Activated naive CD4-positive, alpha-beta T cell treated with Interleukin-2 at 50 U/mL for 16 hours (primary cell): ENCODE measurements around the gene RNF217.
"Not testable (repeated sequence)": the region's sequence is repeated elsewhere in the genome, so short reads cannot be mapped to it uniquely, and the experiment has no call there.

Experiments used
- DNase-seq: peaks from one replicate; pipeline ENCODE4 v3.0.0-alpha.2; 2020

The RNF217 gene

DNA sequence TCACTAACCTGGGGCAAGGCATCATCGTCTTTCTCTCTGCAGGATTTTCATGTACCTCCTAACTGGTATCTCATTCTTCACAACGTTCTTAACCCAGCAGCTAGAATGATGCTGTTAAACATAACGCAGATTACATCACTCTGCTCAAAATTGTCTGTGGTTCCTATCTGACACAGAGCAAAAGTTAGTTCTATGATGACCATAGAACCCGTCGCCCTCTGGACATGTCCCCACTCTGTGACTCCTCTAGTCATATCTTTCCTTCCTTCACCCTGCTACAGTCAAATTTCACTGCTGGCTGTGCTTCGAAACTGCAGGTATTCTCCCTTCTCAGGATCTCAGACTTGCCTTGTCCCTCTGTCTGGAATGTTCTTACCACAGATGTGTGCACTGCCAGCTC, 103.9 kb downstream of the RNF217 start:
- no peak for DNase-seq

DNA sequence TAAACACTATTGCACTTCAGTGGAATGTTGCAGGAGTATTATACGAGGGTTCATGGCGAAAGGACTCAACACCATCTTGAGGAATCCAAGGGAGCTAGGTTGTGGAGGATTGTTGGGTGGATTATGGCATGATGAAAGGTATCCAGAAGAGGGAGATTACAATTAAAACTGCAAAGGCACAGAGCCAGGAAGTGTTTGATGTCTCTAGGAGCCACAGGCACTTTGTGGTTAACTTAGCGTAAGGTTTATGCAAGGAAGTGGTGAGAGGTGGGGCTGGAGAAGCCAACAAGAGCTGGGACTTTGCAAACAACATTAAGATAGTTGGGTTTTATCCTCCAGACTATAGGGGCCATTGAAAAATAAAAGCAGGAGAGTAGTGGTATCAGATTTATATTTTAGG, 104.7 kb downstream of the RNF217 start:
- no peak for DNase-seq

DNA sequence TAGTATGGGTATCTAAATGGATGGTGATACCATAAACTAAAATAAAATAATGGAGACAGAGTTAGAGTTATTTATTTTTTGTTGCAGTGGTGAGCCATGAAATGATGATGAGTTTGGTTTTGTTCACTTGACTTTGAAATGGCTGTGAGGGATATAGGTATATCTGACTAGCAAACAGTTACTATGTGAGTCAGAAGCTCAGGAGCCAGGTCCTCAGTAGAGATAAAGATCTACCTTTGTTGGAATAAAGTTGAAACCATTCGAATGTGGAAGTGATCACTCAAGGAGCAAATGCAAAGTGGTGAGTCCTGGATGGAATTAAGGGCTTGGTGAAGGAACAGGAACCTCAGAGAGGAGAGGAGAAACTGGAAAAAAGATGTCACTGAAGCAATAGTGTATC, 105.3 kb downstream of the RNF217 start:
- no peak for DNase-seq

DNA sequence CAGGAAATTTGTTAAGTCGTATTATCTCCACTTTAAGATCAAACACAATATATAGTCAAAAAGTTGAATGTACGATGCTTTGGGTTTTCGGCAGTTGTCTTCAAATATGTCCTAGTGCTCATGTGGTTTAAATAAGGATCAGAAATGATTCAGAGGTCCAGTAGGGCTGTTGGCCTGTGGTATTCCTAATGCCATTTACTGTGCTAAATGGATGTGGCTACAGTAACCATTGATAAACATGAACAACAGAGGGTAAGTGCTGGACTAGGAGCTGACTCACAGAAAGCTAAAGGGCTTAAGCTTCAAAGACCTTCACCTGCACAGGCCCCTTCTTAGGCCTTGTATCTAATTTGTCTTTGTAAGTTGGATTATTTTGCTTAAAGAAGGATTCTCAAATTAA, 110.8 kb downstream of the RNF217 start:
- no peak for DNase-seq

DNA sequence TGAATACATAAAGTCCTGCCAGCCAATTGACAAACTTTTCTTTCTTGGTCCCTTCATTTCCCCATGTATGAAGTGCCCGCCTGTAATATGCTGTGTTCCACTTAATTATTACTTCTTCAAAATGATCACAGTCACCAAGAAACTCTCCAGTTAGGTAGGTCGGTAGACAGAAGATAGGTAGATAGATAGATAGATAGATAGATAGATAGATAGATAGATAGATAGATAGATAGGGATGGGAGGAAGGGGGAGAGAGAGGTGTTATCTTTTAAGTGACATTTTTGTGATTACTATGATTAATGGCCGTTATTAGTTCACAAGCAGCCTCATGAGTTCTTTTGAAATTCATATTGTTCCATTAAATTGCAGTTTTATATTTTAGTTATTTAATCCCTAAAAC, 111.9 kb downstream of the RNF217 start:
- DNase-seq = no peak

DNA sequence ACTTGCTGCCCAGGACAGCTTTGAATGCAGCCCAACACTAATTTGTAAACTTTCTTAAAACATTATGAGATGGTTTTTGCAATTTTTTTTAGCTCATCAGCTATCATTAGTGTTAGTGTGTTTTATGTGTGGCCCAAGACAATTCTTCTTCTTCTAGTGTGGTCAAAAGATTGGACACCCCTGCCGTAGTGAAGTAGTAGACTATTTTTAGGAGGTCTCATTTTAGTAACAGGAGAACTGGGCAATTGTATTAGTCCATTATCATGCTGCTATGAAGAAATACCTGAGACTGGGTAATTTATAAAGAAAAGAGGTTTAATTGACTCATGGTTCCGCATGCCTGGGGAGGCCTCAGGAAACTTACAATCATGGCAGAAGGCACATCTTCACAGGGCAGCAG, 112.8 kb downstream of the RNF217 start:
- not testable (repeated sequence) for DNase-seq

DNA sequence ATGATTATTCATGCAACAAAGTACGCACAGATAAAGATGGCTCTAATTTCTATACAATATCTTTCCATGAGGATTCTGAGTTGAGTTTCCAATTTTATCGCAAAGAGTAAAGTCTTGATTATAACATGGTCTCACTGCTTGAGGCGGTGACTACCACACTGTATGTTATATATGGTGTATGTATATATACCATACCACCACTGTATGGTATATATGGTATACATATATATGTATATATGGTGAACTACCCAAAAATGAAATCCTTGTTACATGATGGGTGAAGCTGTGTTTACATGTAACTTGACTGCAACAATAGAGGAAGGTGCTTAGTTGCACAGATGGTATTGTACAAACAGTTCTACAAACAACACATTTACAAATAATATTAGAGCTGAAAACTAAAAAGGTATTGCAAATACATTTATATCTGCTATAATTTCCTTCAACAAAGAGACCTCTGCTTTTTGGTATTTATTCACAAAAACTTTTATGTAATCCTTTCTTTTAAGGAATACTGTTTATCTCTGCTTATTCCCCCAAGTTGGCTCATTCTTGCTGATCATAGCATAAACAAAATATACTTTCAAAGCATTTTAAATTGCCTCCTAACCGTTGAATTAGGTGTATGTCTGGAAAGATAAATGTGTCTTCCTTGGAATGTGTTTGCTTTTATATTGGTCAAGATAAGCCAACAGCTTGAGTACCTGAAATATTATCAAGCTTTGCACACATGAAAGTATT, 113.7 kb downstream of the RNF217 start:
- DNase-seq = no peak

DNA sequence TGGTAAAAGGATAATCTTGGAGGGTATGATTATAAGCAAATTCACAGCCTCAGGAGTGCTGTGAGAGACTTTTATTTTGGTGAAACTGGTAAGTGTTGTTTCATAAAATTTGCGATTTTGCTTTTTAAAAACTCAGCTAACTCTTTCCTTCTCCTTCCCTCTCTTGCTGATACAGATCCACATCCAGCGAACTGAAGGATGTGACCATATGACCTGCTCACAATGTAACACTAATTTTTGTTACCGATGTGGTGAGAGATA, 114.2 kb downstream of the RNF217 start:
- DNase-seq = no peak

DNA sequence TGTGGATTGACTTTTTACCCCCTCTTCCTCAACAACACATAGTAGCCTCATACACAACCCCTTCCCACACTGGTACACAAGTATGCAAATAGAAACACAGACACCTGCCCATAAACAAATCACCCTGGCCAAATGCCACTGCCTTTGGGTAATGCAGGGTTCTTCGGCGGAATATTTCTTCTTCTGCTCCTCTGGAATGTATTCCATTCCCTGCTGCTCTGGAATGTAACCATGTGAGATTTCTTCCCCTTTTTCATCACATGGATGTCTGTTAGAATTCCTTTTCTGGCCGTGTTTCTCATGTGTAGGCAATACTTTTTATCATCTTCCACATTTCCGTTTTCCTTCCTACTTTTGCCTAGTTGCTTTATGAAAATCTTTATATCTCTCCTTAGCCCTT, 115.2 kb downstream of the RNF217 start:
- DNase-seq = no peak

DNA sequence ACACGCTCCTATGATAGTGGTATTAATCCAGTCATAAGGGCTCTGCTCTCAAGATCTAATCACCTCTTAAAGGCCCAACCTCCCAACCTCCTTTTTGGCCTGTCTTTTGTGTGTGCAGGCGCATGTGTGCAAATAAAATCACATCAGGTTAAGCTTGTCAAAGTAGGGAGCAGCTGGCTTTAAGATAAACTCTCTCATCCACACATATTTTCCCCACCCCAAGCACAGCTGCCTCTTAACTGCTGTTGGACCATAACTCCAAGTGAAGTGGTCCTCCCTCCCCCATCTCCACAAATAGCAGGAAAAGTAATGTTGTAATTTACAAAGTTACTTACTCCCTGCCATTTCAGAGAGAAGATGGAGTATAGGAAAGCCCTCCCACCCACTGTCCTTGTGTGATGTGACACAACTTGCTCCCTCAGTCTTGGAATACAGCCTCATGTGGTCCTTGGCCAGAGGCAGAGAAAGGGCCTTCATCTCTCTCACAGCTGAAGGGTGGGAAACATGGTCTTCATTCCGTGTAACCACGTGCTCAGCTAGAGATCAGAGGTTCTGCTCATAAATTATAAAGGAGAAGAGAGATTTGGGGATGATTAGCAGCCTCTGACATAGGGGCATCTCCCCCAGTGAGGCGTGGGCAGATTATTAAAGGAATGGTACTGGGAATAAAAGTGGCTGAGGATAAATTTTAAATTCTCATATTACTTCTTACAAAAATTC, 116.5 kb downstream of the RNF217 start:
- DNase-seq = no peak

DNA sequence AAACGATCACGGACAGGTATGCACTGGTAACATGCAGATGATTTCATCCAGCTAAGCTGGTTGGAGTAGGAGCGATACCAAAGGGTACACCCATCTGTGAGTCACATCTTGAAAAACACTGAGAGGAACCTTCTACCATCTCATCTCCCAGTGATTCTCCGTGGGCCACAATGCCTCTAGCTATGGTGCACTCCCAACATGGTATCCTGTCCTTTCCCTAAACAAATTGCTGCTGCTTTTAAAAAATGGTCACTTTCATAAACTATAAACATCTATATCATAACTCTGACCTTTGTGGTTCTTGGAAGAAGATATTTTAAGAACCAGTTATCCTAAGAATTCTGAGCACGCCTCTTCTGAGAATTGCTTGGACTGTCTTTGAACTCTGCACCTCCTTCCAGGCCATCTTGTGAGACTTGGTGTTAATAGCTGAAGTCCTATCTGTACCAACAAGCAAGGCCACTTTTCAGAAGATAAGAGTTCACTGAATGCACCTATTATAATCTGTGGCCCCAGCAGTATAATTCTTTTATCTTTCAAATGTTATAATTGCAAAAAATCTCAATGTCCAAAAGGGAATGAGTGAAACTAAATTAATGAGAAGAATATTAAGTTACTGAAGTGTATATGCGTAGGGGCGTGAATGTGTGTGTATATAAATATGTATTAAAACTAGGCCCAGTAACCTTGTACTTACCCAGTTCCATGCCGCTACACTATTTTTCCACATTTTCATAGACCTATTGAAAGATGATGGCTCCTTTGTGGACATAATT, 120.9 kb downstream of the RNF217 start:
- DNase-seq = no peak

DNA sequence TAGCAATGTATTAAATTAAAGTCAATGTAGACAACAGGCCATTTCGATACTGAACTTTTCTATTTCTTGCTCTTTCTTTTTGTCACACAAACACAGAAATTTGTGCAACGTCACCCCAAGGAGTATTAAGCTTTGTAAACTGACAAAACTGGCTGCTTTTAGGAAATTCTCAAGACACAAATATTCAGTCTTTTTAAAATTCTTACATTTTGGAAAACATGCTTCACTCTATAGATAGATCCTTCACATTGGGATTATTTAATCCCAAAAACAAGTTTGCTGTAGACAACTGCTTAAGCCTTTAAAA, 121.4 kb downstream of the RNF217 start:
- no peak for DNase-seq

DNA sequence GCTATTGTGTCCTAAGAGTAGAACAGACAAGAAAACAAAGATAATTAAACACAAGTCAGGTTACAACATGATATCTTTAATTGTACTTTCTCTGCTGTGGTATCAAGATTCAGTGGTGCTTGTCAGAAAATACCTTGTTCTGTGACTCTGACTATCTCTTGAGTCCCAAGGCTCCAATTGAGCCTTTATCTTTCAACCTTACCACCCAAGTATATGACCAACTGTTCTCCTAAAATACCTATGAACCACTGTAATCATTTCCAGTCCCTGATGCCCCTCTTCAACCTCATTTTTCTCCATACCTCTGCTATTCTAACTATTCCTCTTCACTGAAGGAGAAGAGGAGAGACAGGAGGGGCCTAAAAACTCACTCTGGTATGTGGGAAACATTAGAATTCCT, 124.5 kb downstream of the RNF217 start:
- no peak for DNase-seq

DNA sequence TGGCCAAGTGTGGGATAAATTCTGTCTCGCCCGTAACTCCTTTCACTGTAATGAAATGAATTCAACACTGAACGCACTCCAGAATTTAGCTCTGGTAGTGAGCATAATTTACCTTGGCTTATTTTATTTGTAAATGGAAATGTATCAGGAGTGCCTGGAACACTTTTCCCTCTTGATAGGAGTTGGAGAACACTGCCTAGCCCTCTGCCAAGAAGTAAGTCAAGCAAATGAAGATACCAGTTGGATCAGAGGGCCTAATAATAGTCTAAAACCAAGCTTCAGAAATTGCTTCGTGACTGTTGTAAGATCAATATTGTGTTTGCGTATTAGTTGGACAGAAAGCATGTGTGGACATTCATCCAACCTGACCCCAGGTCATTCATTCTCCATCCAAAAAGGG, 126.7 kb downstream of the RNF217 start:
- no peak for DNase-seq

DNA sequence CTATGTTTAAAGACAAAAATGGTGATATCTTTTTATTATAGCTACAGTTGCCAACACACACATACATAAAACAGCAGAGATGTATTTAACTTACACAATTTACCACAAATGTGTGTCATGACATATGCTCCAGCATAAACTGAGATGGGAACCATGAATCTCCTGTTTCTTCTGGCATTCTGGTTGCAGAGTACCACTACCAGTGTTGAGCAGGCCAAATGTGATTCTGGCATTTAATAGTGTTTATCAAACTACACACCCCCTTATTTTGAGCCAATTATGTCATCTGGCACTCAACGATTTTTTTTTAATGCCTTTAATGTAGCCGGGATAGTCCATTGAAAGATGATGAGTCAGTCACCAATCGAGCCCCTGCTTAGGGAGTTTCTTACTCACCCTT, 132.3 kb downstream of the RNF217 start:
- no peak for DNase-seq

DNA sequence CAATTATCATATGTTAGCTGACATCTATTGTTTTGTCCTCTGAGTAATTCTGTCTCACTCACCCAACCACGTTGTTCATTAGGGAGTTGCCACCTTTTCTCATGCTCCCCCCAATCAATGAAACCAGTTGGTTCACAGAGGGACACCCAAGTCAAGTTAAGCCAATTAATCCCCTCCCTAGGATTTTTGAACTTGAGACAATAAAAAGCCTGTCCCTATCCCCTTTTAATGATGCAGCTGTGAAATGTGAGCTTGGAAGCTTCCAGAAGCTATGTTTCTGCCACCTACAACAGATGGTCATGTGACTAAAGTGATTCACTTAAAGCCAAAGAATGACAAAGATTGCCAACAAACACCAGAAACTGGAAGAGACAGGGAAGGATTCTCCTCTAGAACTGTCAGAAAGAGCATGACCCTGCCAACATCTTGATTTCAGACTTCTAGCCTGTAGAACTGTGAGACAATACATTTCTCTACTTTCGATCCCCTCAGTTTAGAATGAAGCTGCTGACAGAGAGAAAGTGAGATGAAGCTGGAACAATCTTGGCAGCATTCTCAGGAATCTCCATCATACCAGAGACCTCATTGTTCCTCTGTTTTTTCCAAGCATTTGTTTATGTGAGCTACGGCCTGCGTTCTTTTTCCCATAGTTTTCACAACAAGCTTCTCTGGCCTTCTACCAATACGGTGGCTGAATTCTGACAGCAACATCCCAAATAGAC, 133.5 kb downstream of the RNF217 start:
- DNase-seq = no peak

DNA sequence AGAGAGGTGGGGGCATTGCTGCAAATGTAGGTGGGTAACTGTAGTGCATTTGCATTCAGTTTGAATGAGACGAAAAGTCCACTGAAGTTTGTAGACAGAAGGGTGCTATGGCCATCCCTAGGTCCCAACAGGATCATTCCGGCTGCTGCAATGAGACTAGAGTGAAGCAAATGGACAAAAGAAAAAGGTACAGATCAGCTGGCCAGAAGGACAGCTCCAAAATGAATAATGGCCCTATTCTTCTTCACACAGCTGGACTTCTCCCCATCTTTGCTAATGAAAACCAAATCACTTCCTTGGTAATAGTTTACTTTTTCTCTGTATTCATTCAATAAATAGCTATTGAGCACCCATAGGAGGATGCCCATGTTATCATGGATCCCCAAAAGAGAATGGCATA, 134.9 kb downstream of the RNF217 start:
- no peak for DNase-seq

DNA sequence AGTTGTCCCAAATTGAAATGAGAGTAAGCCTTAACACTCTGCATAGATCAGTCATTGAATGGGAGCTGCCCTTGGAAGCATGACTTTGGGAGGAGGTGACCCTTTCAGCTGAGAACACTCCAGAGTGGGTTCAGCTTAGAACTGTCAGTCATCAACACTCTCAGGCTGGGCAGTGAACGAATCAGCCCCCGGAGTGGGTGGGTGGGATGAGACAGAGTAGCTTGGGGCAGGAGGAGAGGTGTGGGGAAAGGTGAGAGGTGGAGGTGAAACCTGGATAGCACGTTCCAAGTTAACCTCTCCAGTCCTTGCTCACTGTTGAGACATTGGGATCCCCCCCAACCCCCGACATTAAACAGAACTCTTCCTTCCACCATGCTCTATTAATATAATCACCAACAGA, 136.0 kb downstream of the RNF217 start:
- DNase-seq = no peak

DNA sequence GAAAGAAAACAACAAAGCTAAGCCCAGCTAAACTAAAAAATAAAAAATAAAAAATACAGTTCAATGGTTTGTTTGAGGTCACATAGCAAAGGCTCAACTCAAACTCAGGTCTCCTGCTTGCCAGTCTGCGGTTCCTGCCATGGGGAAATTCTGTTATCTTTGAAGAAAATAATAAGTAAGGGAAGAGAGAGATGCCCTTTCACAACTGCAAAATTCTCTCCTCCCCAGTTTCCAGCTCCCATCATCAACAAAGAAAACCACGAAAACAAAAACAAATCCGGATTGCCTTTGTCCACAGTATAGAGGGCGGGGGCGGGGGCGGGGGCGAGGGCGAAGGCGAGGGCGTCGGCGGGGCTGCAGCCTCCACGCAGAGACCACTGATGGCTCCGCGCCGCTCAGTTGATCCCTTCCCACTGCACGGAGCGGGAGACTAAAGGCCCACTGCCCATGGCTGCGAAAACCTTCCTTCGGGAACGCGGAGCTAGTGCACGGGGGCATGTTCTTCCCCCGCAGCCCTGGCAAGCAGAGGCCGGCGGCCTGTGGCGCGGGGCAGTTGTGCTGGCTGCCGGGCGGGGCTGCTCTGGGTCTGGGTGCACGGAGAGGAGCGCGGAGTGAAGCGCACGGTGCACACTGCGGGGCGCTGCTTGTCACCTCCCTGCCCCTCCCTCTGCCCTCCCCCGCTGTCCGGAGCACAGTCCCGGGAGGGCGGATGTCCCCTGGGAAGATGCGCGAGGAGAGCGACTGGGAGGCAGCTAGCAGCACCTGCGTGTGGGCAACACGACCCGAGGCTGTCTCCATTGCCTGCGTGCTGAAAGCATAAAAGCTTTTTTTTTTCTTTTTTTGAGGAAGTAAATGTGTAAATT, 137.2 kb downstream of the RNF217 start:
- peak; percentile 10 for DNase-seq

DNA sequence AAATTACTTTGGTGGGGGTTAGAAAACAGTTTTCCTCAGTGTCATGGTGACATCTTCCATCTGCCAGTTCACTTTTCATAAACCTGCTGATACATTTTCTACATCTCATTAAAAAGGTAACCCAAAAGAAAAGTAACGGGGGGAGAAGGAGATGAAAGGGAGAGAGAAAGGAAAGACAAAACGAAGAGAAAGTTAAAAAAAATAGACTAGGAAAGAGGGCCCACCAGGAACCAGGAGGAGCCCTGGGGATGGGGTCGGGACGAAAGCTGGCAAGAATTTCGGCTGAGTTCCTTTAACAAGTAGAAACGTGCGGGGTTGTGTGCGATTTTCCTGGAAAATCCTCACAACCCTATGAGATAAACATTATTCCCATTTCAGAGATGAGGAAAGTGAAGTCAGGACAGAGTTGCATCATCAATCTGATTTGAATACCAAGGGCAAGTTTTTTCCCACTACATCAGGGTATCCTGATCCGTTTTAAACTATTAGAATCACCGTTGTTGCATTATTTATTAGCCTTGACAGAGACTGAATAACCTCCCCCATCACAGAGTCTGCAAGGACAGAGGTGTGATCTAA, 137.9 kb downstream of the RNF217 start:
- DNase-seq = no peak

DNA sequence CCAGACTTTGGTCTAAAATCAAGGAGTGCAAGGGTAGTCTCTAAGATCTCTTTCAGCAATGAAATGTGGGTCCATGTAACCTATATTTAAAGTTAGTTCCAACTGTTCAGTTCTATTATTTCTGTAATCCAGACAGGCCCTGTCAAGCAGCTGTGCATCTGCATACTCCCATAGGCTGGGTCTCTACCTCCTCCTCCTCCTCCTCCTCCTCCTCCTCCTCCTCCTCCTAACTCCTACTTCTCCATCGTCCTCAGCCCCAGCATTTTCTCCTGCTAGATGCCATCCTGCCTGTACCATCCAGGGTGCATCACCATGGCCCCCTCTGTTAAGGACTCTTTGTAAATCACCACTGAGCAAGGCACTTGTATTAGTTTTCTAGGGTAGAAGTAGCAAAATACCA, 138.9 kb downstream of the RNF217 start:
- DNase-seq = no peak

DNA sequence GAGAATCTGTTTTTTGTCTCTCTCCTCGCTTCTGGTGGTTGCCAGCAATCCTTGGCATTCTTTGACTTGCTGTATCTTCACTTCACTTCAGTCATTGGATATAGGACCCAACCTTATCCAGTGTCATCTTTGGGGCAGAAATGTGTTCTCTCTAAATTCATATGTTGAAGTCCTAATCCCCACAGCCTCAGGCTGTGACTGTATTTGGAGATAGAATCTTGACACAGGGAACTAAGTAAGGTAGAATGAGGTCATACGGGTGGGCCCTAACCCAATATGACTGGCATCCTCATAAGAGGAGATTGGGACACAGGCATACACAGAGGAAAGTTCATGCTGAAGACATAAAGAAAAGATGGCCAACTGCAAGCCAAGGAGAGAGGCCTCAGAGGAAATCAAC, 139.4 kb downstream of the RNF217 start:
- DNase-seq = no peak

DNA sequence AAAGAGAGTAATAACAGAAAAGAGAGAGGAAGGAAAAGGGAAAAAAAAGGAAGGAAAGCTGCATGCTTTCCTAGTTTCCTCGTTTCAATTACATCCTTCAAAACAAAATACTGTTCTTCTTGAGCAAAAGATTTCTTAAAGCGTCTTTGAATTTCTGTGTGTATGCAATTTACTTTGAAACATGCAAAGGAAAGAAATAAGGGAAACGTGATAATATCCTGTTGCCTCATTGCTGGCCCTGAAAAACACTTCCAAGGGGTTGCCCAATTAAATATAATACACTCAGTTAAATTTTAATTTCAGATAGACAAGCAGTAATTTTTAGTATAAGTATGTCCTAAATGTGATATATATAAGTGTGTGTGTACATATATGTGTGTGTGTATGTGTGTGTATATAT, 140.2 kb downstream of the RNF217 start:
- DNase-seq = no peak
